Brain microvascular endothelial cell (primary cell): Measurements from ENCODE around the gene DNAH14.

ENCODE experiments used
- DNase-seq: peaks from one replicate; pipeline ENCODE4 v3.0.0-alpha.2; 2020
- H3K27ac ChIP-seq: fragments of 250-450 bp; sonication (Bioruptor Pico); 2 replicates; pipeline ENCODE4 v1.5.1; 2020; ENCODE audit warnings: mild to moderate bottlenecking, moderate library complexity
- H3K27me3 ChIP-seq: fragments of 250-450 bp; sonication (Bioruptor Pico); replicated peaks from 2 replicates; pipeline ENCODE4 v1.5.1; 2020; ENCODE audit warnings: mild to moderate bottlenecking
- H3K36me3 ChIP-seq: fragments of 250-450 bp; sonication (Bioruptor Pico); replicated peaks from 2 replicates; pipeline ENCODE4 v1.5.1; 2020; ENCODE audit warnings: mild to moderate bottlenecking
- H3K4me3 ChIP-seq: 2 replicates; pipeline ENCODE4 v1.5.1; 2011; ENCODE audit warnings: low read depth, mild to moderate bottlenecking, control low read depth, low read length, moderate library complexity
- CTCF ChIP-seq: IDR thresholded peaks from 2 replicates; pipeline ENCODE4 v1.5.1; 2011; ENCODE audit warnings: low read depth, mild to moderate bottlenecking, moderate library complexity, low read length, control low read depth, inconsistent platforms; ENCODE audit errors: missing control alignments
- in situ Hi-C: cut with HindIII; loops from 2 replicates; pipeline ENCODE4 v1.10.0; 2017; ENCODE audit warnings: low sequenced_read_pairs, low pct_ligation_motif_present

DNAH14 gene

GRCh38 chr1:225413708-225414375 lies 484.4 kb downstream of the DNAH14 start:
- H3K4me3 ChIP-seq, result no peak overlapping the region
- H3K27ac ChIP-seq, result no peak overlapping the region
- DNase-seq, result no peak
- no peak for TF ChIP-seq CTCF
- H3K36me3 ChIP-seq, result peaks cover 32% of the 10 kb centered on the region
- no peaks in the 10 kb centered on the region for H3K27me3 ChIP-seq
- in situ Hi-C loops, result no loop called here

DNA sequence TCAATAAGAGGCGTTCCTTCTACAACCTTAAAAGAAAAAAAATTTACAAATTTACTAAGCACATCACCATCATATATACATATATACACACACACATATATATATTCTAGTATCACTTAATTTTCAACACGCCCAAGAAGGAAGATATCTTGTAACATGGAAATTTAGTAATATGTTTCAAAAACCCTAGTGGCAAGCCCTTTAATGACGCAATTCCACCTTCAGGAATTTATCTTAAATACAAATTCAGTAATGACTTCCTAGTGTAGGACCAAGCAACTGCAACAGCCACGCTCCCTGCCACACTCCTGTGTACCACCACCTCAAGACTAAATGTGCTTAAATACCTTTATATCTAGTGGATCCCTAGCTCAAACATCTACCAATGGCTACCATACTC lies 485.8 kb downstream of the DNAH14 start:
- in situ Hi-C loops, result no loop called here
- DNase-seq, result no peak
- Histone ChIP-seq H3K4me3 (no peak overlapping the region), H3K36me3 (peaks cover 26% of the 10 kb centered on the region), H3K27ac (no peak overlapping the region), H3K27me3 (no peaks in the 10 kb centered on the region)
- no peak for TF ChIP-seq CTCF

DNA sequence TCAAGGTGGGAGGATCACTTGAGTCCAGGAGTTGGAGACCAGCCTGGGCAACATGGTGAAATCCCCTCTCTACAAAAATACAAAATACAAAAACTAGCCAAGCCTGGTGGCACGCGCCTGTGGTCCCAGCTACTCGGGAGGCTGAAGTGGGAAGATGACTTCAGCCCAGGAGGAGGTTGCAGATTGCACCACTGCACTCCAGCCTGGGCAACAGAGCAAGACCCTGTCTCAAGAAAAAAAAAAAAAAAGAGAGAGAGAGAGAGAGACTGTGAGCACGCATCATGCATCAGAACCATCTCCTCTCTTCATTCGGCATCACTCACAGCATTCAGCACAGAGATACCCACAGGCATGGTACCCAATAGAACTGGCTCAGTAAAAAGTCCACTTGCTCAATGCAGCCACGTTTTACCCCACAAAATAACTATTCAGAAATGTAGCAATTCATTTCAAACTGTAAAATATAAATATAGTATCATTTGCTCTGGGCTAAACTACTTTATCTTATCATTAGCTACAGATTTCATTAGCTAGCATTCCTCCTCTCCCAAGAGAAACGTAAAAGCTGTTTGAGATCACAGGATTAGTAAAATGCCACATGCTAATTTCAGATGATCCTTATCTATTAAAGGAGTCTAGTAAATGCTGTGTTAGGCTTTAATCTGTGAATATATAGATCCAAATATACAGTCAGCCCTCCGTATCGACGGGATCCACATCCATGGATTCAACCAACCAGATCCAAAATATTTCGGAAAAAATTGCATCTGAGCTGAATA lies 486.7 kb downstream of the DNAH14 start:
- H3K36me3 ChIP-seq, result peaks cover 20% of the 10 kb centered on the region
- H3K4me3 ChIP-seq, result no peak overlapping the region
- in situ Hi-C loops, result no loop called here
- H3K27me3 ChIP-seq, result no peaks in the 10 kb centered on the region
- TF ChIP-seq CTCF, result no peak
- no peak overlapping the region for H3K27ac ChIP-seq
- no peak for DNase-seq

GRCh38 chr1:225418059-225418458 lies 488.6 kb downstream of the DNAH14 start:
- H3K36me3 ChIP-seq, result peaks cover 14% of the 10 kb centered on the region
- no peak for TF ChIP-seq CTCF

GRCh38 chr1:225418598-225418997 lies 489.1 kb downstream of the DNAH14 start:
- Histone ChIP-seq H3K4me3 (no peak overlapping the region), H3K27ac (no peak overlapping the region), H3K27me3 (no peaks in the 10 kb centered on the region), H3K36me3 (peaks cover 14% of the 10 kb centered on the region)
- no peak for TF ChIP-seq CTCF
- DNase-seq, result no peak
- in situ Hi-C loops, result no loop called here

More at GRCh38 chr1:225418059-225418458, 488.6 kb downstream of the DNAH14 start:
- no peak overlapping the region for H3K27ac ChIP-seq
- in situ Hi-C loops, result no loop called here
- no peak overlapping the region for H3K4me3 ChIP-seq
- no peaks in the 10 kb centered on the region for H3K27me3 ChIP-seq
- DNase-seq, result no peak
